ENCODE measurements around the gene SLIT3. TPM values are rescaled to one million over a fixed set of nuclear protein-coding genes. Genes with fewer than 3 reads are reported as not detected.

Gene SLIT3
- total and polyA plus RNA-seq, 2 donors (not counting 3 experiments of a cell fraction or from before 2014, with no cell fraction given), result 0.90 to 1.0 TPM

- BruUV-seq (replicated peaks), result no TSS peak
- H3K4me2 ChIP-seq (ENCODE audit: insufficient read depth, low read length), result no peak overlapping the region
- no peaks in the 10 kb centered on the region for H3K9me3 ChIP-seq (replicated peaks; ENCODE audit: control insufficient read depth, insufficient read depth, low read length)
- FAIRE-seq, result no peak
- intact Hi-C loops (cut with micrococcal nuclease) (no loop called here), dilution Hi-C loops (cut with MboI; ENCODE audit: extremely low pct_ligation_motif_present, low sequenced_read_pairs) (no loop called here)
- no peak overlapping the region for H2AFZ ChIP-seq (ENCODE audit: low read depth, low read length)
- no peaks in the 10 kb centered on the region for H3K79me2 ChIP-seq (ENCODE audit: control insufficient read depth, insufficient read depth, low read length)
- ChIA-PET CTCF (interaction anchor here (0.7 to 1.2 kb wide), 2 partner anchors 12 to 17 kb away, joined by 3 read pairs; no protein-coding TSS in a partner anchor), POLR2A (no interaction called here)
- H3K27ac ChIP-seq (ENCODE audit: insufficient read depth, low read depth, low read length), result no peak overlapping the region
- H4K20me1 ChIP-seq (replicated peaks; ENCODE audit: control insufficient read depth, extremely low read depth, insufficient read depth, low read length), result no peaks in the 10 kb centered on the region
- no peaks in the 10 kb centered on the region for H3K36me3 ChIP-seq (ENCODE audit: control insufficient read depth in 2 of 2, extremely low read depth in 1 of 2, insufficient read depth in 2 of 2, low read length in 2 of 2)
- H3K9ac ChIP-seq (replicated peaks; ENCODE audit: extremely low read depth, insufficient read depth, low read length), result no peak overlapping the region
- no peak for TF ChIP-seq POLR2A (IDR thresholded peaks at IDR 0.05; ENCODE audit: low read depth, low read length)
- H3K9me1 ChIP-seq (replicated peaks; ENCODE audit: control insufficient read depth, extremely low read depth, insufficient read depth, low read length), result no peaks in the 10 kb centered on the region
- no peaks in the 10 kb centered on the region for H3K4me1 ChIP-seq (ENCODE audit: control insufficient read depth, extremely low read depth, insufficient read depth, low read length)
- H3K27me3 ChIP-seq (ENCODE audit: control insufficient read depth in 2 of 2, insufficient read depth in 2 of 2, low read length in 2 of 2), result no peaks in the 10 kb centered on the region
- no peak overlapping the region for H3K4me3 ChIP-seq (replicated peaks in 1 of 3; ENCODE audit: insufficient read depth in 1 of 3, low read depth in 1 of 3, low read length in 3 of 3)
- no peak for DNase-seq (ENCODE audit: low read depth, low spot score)
Measured at GRCh38 chr5:168813184-168813968, 487.6 kb downstream of the SLIT3 start.

- CTCF ChIA-PET, result no interaction called here
- H3K36me3 ChIP-seq (ENCODE audit: control insufficient read depth in 2 of 2, extremely low read depth in 1 of 2, insufficient read depth in 2 of 2, low read length in 2 of 2), result no peaks in the 10 kb centered on the region
- dilution Hi-C loops (cut with MboI; ENCODE audit: extremely low pct_ligation_motif_present, low sequenced_read_pairs), result no loop called here
Measured at GRCh38 chr5:168810641-168811040, 490.3 kb downstream of the SLIT3 start.

More at GRCh38 chr5:168810641-168811040, 490.3 kb downstream of the SLIT3 start:
- no peaks in the 10 kb centered on the region for H3K79me2 ChIP-seq (ENCODE audit: control insufficient read depth, insufficient read depth, low read length)
- no TSS peak for BruUV-seq (replicated peaks)
- no peaks in the 10 kb centered on the region for H3K27me3 ChIP-seq (ENCODE audit: control insufficient read depth in 2 of 2, insufficient read depth in 2 of 2, low read length in 2 of 2)
- FAIRE-seq, result no peak
- no peak for DNase-seq (ENCODE audit: low read depth, low spot score)
- H3K27ac ChIP-seq (ENCODE audit: insufficient read depth, low read depth, low read length), result no peak overlapping the region
- POLR2A ChIA-PET, result no interaction called here
- no peak overlapping the region for H2AFZ ChIP-seq (ENCODE audit: low read depth, low read length)
- H3K9me3 ChIP-seq (replicated peaks; ENCODE audit: control insufficient read depth, insufficient read depth, low read length), result no peaks in the 10 kb centered on the region
- no peaks in the 10 kb centered on the region for H3K4me1 ChIP-seq (ENCODE audit: control insufficient read depth, extremely low read depth, insufficient read depth, low read length)
- intact Hi-C loops (cut with micrococcal nuclease), result no loop called here
- no peak overlapping the region for H3K9ac ChIP-seq (replicated peaks; ENCODE audit: extremely low read depth, insufficient read depth, low read length)
- no peaks in the 10 kb centered on the region for H4K20me1 ChIP-seq (replicated peaks; ENCODE audit: control insufficient read depth, extremely low read depth, insufficient read depth, low read length)
- no peak overlapping the region for H3K4me3 ChIP-seq (replicated peaks in 1 of 3; ENCODE audit: insufficient read depth in 1 of 3, low read depth in 1 of 3, low read length in 3 of 3)
- no peaks in the 10 kb centered on the region for H3K9me1 ChIP-seq (replicated peaks; ENCODE audit: control insufficient read depth, extremely low read depth, insufficient read depth, low read length)
- no peak overlapping the region for H3K4me2 ChIP-seq (ENCODE audit: insufficient read depth, low read length)
- TF ChIP-seq MYC (IDR thresholded peaks at IDR 0.05; ENCODE audit: low read depth, low read length) (no peak), JUN (IDR thresholded peaks at IDR 0.05; ENCODE audit: borderline replicate concordance, insufficient read depth, insufficient read length, low read depth) (no peak), FOS (IDR thresholded peaks at IDR 0.05; ENCODE audit: borderline replicate concordance, insufficient read depth, low read length) (no peak), POLR2A (IDR thresholded peaks at IDR 0.05; ENCODE audit: low read depth, low read length) (no peak), GATA2 (IDR thresholded peaks at IDR 0.05; ENCODE audit: insufficient read depth, insufficient read length, low read depth, low read length) (no peak), CTCF (IDR thresholded peaks at IDR 0.05; ENCODE audit: extremely low read depth in 1 of 2, insufficient read depth in 1 of 2, low read depth in 1 of 2, low read length in 2 of 2) (no peak), POLR2AphosphoS5 (IDR thresholded peaks at IDR 0.05; ENCODE audit: insufficient read depth, low read depth, low read length) (no peak), EZH2 (IDR thresholded peaks at IDR 0.05; ENCODE audit: borderline replicate concordance, low read depth, low read length, severe bottlenecking) (no peak), MAX (IDR thresholded peaks at IDR 0.05; ENCODE audit: insufficient read depth, insufficient read length) (no peak)
